ENCODE results near the gene SLC44A5. TPM values are rescaled to one million over a fixed set of nuclear protein-coding genes. Genes with fewer than 3 reads are reported as not detected.

SLC44A5 gene
- polyA plus RNA-seq, 2 of the 4 experiments (the other 2 are of a cell fraction) = 0.10 to 1.5 TPM

DNA sequence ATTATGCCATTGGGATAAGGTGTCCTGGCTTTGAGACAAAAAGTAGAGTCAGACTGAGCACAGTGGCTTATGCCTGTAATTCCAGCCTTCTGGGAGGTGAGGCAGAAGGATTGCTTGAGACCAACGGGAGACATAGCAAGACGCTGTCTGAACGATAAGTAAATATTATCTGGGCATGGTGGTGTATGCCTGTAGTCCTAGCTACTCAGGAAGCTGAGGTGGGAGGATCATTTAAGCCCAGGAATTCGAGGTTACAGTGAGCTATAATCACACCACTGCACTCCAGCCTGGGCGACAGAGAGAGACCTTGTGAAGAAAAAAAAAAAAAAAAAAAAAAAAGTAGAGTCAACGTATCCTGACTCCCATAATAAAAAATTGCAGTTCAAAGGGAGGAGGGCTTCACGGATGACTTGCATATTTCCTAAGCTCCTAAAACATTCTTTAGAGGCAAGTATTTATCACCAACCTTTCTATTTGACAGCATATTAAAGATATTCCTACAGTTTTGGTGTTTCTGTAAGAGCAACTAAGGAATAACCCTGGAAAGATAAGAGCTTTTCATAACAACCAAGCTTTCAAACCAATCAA is 141.2 kb downstream of the SLC44A5 start:
- ATAC-seq (no peak), DNase-seq (ENCODE audit: low read depth in 1 of 2, low spot score in 1 of 2) (no peak), FAIRE-seq (no peak)
- Histone ChIP-seq H3K4me3 (no peak overlapping the region), H3K27ac (no peak overlapping the region), H3K4me1 (no peaks in the 10 kb centered on the region), H3K9me3 (no peaks in the 10 kb centered on the region), H3K4me2 (no peak overlapping the region)
- WGBS (ENCODE audit: missing lambda C conversion rate) = 27% methylated on average over 7 of the region's 7 CpGs
- TF ChIP-seq PHF8 (IDR thresholded peaks at IDR 0.05; ENCODE audit: borderline replicate concordance, low read depth) (no peak), CHD4 (IDR thresholded peaks at IDR 0.05; ENCODE audit: borderline replicate concordance) (no peak), NFE2L2 (conservative IDR thresholded peaks at IDR 0.05; ENCODE audit: low read length) (peak; percentile 59), JUNB (IDR thresholded peaks at IDR 0.05) (no peak), TP53 (CRISPR knock-in tag; IDR thresholded peaks at IDR 0.05) (no peak), POLR2A (IDR thresholded peaks at IDR 0.05; ENCODE audit: low read length) (no peak)
- ChIA-PET CTCF (interaction anchor here (1.7 kb wide), 1 partner anchor 145 kb away, joined by 4 read pairs; no protein-coding TSS in a partner anchor), POLR2A (no interaction called here)

DNA sequence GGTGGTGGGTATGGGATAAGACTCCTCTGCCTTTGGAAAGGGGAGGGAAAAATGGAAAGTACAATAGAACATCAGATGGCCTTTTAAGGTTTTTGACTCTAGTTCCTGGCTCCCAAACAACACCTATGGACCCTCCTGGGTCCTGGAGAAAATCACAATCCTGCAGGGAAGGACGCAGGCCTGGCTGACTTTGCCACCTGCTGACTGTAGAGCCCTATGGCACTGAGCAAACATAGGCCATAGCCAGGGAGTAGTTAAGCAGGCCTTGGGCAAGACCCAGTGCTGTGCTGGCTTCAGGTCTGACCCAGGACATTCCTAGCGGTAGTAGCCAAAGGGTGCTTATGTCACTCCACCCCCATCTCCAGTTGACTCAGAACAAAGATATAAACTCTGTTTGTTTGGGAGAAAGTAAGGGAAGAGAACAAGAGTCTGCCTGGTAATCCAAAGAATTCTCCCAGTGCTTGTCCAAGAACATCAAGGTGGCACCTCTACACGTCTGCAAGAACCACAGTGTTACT is 149.0 kb downstream of the SLC44A5 start:
- WGBS (ENCODE audit: missing lambda C conversion rate) = 55% methylated on average over 2 of the region's 3 CpGs
- TF ChIP-seq RAD21 (conservative IDR thresholded peaks at IDR 0.05 in 1 of 2, IDR thresholded peaks at IDR 0.05 in 1 of 2) = no peak
- TF ChIP-seq HOXB5 (CRISPR knock-in tag; IDR thresholded peaks at IDR 0.05) = no peak
- TF ChIP-seq, protein P1, sequence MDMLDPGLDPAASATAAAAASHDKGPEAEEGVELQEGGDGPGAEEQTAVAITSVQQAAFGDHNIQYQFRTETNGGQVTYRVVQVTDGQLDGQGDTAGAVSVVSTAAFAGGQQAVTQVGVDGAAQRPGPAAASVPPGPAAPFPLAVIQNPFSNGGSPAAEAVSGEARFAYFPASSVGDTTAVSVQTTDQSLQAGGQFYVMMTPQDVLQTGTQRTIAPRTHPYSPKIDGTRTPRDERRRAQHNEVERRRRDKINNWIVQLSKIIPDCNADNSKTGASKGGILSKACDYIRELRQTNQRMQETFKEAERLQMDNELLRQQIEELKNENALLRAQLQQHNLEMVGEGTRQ (IDR thresholded peaks at IDR 0.05) = no peak
- TF ChIP-seq ZFP36 (IDR thresholded peaks at IDR 0.05; ENCODE audit: borderline replicate concordance, partially characterized antibody) = no peak
- TF ChIP-seq KDM5A (IDR thresholded peaks at IDR 0.05) = no peak
- no peak for TF ChIP-seq EHF (CRISPR knock-in tag; IDR thresholded peaks at IDR 0.05)
- TF ChIP-seq HOXB13 (CRISPR knock-in tag; IDR thresholded peaks at IDR 0.05; ENCODE audit: low read depth) = no peak
- no peak for TF ChIP-seq SREBF2 (IDR thresholded peaks at IDR 0.05)
- TF ChIP-seq TFCP2L1 (CRISPR knock-in tag; IDR thresholded peaks at IDR 0.05) = no peak
- no peak for TF ChIP-seq MYC (IDR thresholded peaks at IDR 0.05; ENCODE audit: borderline replicate concordance, low read length)
- no peak for TF ChIP-seq BHLHE40 (IDR thresholded peaks at IDR 0.05; ENCODE audit: low read depth, low read length)
- TF ChIP-seq, protein P2, sequence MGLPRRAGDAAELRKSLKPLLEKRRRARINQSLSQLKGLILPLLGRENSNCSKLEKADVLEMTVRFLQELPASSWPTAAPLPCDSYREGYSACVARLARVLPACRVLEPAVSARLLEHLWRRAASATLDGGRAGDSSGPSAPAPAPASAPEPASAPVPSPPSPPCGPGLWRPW (IDR thresholded peaks at IDR 0.05) = no peak
- no peak for TF ChIP-seq POLR2A (IDR thresholded peaks at IDR 0.05; ENCODE audit: low read length)
- TF ChIP-seq RARB (CRISPR knock-in tag; IDR thresholded peaks at IDR 0.05) = no peak

DNA sequence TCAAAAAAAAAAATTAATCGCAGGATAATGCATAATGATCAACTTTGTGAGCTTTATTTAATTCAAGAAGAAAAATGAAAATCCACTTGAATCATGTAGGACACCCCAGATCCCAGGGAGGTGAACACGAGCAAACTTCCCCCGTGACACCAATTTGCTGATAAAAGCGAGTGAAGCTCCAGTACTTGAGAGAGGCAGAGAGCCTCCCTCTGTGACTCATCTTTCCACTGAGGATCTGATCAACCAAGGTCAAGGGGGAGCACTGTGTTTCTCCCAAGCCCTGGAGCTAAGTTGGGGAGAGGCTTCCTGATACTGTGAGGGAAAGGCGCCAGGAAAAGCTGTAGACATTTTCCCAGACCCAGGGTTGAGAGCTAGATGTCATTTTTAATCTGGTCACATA is 160.9 kb downstream of the SLC44A5 start:
- Histone ChIP-seq H3K27ac (no peak overlapping the region), H3K4me2 (no peak overlapping the region), H3K9me3 (no peaks in the 10 kb centered on the region), H3K4me3 (no peak overlapping the region), H3K4me1 (no peaks in the 10 kb centered on the region)
- DNase-seq (ENCODE audit: low read depth in 1 of 2, low spot score in 1 of 2) (no peak), FAIRE-seq (no peak), ATAC-seq (no peak)
- ChIA-PET CTCF (interaction anchor here (0.7 kb wide), 1 partner anchor 171 kb away, joined by 3 read pairs; no protein-coding TSS in a partner anchor), POLR2A (no interaction called here)
- TF ChIP-seq SREBF2 (IDR thresholded peaks at IDR 0.05) = no peak
- no peak for TF ChIP-seq CHD4 (IDR thresholded peaks at IDR 0.05; ENCODE audit: borderline replicate concordance)
- TF ChIP-seq JUNB (IDR thresholded peaks at IDR 0.05) = no peak
- TF ChIP-seq MAFK (IDR thresholded peaks at IDR 0.05; ENCODE audit: partially characterized antibody) = no peak
- TF ChIP-seq, protein P3, sequence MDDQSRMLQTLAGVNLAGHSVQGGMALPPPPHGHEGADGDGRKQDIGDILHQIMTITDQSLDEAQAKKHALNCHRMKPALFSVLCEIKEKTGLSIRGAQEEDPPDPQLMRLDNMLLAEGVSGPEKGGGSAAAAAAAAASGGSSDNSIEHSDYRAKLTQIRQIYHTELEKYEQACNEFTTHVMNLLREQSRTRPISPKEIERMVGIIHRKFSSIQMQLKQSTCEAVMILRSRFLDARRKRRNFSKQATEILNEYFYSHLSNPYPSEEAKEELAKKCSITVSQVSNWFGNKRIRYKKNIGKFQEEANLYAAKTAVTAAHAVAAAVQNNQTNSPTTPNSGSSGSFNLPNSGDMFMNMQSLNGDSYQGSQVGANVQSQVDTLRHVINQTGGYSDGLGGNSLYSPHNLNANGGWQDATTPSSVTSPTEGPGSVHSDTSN (IDR thresholded peaks at IDR 0.05) = no peak
- TF ChIP-seq, protein P4, sequence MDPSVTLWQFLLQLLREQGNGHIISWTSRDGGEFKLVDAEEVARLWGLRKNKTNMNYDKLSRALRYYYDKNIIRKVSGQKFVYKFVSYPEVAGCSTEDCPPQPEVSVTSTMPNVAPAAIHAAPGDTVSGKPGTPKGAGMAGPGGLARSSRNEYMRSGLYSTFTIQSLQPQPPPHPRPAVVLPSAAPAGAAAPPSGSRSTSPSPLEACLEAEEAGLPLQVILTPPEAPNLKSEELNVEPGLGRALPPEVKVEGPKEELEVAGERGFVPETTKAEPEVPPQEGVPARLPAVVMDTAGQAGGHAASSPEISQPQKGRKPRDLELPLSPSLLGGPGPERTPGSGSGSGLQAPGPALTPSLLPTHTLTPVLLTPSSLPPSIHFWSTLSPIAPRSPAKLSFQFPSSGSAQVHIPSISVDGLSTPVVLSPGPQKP (IDR thresholded peaks at IDR 0.05; ENCODE audit: low read depth, low read length) = no peak
- no peak for TF ChIP-seq KDM1A (IDR thresholded peaks at IDR 0.05; ENCODE audit: low read depth)
- no peak for TF ChIP-seq SMC3 (IDR thresholded peaks at IDR 0.05)
- TF ChIP-seq, protein P5, sequence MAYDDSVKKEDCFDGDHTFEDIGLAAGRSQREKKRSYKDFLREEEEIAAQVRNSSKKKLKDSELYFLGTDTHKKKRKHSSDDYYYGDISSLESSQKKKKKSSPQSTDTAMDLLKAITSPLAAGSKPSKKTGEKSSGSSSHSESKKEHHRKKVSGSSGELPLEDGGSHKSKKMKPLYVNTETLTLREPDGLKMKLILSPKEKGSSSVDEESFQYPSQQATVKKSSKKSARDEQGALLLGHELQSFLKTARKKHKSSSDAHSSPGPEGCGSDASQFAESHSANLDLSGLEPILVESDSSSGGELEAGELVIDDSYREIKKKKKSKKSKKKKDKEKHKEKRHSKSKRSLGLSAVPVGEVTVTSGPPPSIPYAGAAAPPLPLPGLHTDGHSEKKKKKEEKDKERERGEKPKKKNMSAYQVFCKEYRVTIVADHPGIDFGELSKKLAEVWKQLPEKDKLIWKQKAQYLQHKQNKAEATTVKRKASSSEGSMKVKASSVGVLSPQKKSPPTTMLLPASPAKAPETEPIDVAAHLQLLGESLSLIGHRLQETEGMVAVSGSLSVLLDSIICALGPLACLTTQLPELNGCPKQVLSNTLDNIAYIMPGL (CRISPR knock-in tag; IDR thresholded peaks at IDR 0.05; ENCODE audit: borderline replicate concordance) = no peak
- TF ChIP-seq, protein P1 (IDR thresholded peaks at IDR 0.05) = no peak
- WGBS (ENCODE audit: missing lambda C conversion rate) = 11% methylated on average over 5 of the region's 5 CpGs

More for the DNA sequence above, 149.0 kb downstream of the SLC44A5 start:
- Histone ChIP-seq H3K4me2 (no peak overlapping the region), H3K4me1 (no peaks in the 10 kb centered on the region), H3K4me3 (no peak overlapping the region), H3K9me3 (no peaks in the 10 kb centered on the region), H3K27ac (no peak overlapping the region)
- FAIRE-seq (no peak), DNase-seq (ENCODE audit: low read depth in 1 of 2, low spot score in 1 of 2) (no peak), ATAC-seq (no peak)
- ChIA-PET POLR2A (no interaction called here), CTCF (no interaction called here)
